Activated CD4-positive, alpha-beta T cell treated with anti-CD3 and anti-CD28 coated beads for 24 hours (primary cell): ENCODE results near the gene HLCS.

Source experiments
- DNase-seq, 2 donors: peaks; one replicate each; pipeline ENCODE4 v3.0.0-alpha.2; 2020; ENCODE audit warnings: low read depth in 2 of 2

HLCS gene

DNA sequence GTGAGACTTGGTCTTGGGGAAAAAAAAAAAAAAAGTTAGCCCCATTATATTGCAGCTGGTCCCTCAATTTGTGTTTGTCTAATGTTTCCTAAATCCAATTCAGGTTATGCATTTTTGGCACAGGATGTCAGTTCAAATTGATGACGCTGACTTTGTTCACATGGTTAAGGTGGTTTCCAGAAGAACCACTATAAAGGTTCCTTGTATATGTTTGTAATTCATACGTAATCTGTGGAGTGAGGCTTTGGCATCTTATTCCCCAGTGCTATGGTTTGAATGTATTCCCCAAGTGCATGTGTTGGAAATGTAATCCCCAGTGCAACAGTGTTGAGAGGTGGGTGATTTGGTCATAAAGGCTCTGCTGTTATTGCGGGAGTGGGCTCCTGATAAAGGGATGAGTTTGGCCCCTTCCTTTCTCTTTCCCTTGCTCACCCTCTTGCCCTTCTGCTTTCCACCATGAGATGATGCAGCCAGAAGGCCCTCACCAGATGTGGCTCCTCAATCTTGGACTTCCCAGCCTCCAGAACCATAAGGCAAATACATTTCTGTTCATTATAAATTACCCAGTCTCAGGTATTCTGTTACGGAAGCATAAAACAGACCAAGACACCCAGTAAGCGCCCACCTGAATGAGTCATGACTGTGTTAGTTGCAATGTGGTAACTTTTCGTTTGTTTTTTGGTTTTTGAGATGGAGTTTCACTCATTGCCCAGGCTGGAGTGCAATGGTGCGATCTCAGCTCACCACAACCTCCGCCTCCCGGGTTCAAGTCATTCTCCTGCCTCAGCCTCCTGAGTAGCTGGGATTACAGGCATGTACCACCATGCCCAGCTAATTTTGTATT, 19.5 kb upstream of the HLCS start:
- DNase-seq = no peak

DNA sequence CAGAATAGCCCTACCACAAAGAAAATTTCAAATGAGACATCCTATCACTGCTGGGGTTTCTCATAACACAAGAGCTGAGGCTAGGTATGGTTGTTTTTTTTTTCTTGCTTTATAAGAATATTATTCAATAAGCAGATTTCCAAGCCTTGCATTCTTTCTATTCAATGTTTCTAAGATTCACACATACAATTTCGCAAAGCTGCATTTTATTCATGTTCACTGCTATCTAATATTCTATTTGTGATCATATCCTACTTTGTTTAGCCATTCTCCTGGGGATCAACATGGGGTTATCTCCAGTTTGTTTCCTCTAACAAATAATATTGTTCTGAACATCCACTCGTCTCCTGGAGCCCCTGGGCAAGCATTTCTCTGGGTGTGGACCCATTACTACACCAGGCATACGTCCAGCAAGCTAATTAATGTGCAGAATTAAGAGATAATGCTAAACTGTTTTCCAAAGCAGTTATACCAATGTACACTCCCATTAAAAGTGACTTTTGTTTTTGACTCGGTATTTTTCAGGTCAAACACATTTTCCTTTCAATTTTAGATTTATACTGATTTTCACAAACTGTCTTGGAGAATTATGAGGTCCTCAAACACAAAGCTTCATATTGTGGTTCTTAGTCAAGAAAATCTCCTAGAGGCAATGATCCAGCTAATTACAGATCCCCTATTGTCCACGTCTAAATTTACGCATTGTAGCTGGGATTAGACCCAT, 15.7 kb upstream of the HLCS start:
- DNase-seq = no peak

DNA sequence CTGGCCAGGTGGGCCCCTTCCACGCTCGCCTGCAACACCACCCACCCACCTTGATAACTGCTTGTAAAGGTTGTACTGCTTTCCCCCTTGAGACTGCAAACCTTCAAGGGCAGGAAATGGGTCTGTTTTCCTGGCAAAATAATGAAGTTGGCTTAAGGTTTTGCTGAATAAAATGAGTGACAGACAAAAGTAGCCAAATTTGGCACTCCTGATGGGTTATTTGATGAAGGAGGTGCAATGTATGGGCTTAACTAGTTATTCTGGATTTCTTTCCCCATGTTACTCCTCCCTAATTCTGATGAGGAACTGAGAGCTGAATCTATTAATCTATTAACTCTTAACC, 14.6 kb upstream of the HLCS start:
- no peak for DNase-seq

DNA sequence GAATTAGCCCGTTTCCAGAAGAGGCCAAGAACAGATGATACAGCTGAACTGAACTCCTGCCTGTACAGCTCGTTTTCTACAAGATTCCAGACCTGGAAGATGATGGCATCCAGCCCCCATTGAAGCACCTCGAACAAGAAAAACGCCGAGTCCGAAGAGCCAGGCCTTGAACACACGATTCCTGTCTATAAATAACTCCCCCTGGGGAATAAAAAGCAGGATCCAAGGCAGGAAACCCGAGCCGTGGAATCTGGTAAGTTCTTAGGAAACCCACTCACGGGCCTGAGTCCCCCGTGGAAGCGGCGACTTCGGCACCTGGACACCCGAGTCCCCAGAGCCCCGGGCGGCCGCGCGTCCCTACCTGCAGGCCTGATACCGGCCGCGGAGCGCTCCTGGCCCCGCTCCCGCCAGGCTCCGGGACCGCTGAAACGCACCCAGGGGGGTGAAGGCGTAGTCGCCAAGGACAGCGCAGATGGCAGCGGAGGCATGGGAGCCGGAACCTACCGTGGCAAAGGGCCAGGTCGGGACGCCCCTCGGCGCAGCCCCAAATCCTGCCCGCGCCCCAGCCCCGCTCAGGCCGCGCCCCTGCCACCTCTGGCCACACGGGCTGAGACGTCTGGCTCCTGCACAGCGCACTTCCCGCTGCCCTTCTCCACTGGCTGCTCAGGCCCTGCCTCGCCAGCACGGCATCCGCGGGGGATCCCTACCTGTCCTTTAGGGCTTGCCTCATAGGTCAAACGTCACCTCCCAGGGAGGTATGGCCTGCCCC, 14.0 kb upstream of the HLCS start:
- no peak for DNase-seq

DNA sequence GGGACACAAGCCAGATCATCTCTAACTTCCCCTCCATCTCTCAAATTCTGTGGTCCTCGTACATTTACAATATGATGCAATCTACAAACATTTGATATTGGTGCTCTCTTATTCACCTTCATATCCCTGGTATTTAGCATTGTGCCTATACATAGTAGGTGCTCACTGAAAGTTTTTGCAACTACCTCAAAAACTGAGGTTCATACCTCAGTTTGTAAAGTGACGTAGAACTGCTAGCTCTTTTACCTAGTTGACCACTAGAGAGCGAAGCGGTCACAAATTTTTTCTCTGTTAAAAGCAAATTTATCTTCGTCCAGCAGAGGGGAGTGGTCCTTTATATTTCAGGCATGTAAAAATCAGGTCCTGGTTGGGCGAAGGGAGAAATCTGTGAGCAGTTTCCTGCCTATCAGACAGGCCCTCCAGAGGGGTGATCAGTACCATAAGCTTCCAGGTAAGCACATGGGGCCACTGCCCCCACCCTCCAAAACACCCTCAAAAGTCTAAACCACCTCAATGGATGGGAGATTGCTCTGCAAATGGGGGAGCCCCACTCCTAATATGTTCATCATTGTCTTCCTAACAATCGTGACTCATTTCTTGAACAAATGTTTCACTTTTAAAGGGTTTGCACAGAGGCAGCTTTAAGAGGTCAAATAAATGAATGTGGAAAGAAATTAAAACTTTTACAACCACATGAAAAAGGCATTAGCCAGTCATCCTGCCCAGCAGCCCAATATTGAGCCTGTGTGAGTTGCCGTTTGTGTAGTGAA, 10.6 kb upstream of the HLCS start:
- no peak for DNase-seq

DNA sequence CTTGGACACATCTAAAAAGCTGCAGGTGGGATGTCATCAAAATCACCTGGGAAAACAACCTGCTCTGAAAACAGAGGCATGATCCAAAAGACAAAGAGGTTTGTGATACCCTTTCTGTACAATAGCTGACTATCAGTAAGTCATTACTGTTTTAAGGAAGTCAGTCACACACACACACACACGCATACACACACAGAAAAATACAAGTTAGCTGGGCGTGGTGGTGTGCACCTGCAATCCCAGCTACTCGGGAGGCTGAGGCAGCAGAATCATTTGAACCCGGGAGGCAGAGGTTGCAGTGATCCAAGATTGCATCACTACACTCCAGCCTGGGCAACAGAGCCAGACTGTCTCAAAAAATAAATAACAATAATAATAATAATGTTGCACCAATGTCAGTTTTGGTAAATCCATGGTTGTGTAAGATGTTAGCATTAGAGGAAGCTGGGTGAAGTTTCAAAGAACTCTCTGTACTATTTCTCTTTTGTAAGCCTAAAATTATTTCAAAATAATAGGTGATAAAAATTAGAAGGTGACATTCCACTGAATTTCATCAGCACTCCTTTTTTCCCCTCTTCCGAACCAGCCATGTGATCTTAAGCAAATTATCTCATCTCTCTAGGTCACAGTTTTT, 9.9 kb upstream of the HLCS start:
- DNase-seq = no peak

DNA sequence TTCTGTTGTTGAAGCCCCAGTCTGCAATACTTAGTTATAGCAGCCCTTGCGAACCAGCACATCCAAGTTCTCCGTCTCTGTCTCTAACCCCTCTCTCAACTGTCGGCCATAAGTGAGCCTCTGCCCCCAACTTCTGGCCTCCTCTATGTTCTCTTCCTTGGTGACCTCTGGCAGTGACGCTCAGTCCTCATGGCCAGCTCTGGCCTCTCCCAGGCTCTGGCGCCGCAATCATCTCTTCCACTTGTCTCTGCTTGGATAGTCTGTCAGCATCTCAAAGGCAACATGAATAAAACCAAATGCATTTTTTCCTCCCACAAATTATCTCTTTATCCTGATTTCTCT, 8.4 kb upstream of the HLCS start:
- DNase-seq = no peak

DNA sequence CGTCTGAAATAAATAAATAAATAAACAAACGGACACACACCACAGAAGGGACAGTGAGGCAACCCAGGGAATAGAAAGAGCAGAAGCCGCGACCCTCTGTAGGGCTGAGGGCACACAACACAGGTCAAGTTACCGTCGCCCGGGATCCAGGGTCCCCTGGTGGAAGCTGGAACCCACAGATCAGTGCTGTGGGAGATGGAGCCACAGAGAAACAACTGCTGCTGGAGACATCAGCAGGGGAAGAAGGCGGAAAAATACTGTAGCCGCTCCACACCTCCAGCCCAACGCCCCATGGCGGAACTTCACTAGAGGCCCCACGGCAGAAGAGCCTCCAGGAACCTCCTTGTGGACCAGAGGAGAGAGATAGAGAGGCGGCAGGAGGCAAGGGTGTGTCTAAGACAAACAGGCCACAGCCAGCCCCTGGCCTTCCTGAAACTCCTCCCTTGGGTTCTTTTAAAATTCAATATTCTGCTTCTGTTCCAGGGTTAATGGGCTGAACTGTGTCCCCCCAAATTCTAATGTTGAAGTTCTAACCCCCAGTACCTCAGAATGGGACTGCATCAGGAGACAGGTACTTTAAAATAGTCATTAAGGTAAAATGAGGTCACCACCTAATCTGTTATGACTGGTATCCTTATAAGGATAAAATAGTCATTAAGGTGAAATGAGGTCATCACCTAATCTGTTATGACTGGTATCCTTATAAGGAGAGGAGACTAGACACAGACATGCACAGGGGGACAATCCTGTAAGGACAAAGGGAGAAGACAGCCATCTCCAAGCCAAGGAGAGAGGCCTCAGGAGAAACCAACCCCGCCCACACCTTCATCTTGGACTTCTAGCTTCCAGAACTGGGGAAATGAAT, 7.7 kb upstream of the HLCS start:
- DNase-seq = no peak

DNA sequence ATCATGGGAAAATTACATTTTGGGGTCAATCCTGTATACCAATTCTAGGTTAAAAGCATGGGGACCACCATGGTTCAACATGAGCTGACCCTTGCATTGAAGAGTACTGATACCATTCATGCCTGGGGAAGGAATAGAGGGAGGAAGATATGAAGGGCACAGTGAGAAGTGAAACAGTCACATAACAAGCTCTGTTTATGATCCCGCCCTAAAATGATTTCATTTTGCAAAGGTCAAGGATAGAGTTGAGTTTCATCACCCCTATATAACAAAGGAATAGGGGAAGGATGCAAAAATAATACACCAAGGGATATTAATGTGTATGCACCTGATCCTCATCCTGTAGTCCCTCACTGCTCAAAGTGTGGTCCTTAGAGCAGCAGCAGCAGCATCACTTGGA, 2.5 kb upstream of the HLCS start:
- no peak for DNase-seq

DNA sequence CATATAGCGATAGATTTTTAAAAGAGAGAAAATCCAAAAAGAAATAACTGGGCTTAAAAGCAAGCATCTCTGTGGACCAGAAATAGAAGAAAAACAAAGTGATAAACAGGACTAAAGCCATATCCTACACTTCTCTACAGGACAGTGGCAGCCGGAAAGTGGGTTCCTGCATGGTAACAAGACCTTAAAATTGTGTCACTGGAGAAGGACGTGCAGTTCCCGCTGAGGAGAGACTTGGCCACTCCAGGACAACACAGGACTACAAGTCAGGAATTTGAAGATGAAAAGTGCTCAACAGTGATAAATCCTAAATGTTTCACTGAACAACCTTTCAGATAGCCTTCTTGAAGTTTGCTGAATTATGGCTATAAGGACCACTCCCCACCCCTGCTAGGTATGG, 1.9 kb upstream of the HLCS start:
- DNase-seq = no peak

DNA sequence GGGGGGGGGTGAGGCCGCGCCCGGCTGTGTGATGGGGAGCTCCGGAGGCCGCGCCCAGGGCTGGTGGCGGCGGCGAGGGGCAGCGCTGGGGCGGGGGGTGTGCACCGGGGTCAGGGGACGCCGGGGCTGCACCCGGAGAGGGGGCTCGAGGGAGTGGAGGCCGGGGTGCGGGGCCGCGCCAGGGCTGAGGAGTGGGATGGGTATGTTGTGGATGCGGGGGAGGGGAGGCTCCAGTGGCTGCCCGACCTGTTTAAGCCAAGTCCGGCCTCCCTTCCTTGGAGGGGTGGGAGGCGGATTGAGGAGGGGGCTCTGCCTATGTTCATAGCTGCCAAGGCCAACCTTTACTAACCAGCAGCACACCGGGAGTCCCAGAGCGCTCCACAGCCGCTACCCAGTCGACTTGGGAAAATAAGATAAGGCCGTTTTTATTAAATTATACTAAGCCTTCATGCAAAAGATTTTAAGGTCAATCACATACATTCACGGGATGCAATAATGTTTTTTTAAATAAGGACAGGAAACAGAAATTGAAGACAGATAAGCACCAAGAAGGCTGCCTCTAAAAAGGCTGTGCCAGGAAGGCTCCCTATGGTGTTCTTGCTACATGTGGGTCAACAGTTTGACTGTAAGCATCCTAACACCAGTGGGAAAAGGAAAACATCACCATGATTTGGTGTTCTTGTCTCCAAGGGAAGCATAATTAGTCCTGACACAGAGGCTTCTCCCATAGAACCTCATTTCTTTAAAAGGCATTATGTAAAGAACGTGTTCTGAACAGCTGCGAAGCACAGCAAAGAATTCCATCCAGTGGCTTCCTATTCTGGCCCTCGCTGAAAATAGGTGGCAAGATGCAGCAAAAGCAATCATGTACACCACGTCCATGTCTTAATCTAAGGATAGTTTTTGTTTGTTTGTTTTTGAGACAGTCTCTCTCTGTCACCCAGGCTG, 626 bp upstream of the HLCS start:
- DNase-seq = no peak

DNA sequence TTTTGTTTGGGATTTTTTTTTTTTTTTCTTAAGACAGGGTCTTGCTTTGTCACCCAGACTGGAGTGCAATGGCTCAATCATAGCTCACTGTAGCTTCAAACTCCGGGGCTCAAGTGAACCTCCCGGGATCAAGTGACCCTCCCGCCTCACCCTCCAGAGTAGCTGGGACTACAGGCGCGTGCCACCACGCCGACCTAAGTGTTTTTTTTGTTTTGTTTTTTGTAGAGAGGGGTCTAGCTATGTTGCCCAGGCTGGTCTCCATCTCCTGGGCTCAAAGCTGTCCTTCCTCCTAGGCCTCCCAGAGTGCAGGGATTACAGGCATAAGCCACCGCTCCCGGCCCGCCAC, 776 bp downstream of the HLCS start:
- DNase-seq = no peak

DNA sequence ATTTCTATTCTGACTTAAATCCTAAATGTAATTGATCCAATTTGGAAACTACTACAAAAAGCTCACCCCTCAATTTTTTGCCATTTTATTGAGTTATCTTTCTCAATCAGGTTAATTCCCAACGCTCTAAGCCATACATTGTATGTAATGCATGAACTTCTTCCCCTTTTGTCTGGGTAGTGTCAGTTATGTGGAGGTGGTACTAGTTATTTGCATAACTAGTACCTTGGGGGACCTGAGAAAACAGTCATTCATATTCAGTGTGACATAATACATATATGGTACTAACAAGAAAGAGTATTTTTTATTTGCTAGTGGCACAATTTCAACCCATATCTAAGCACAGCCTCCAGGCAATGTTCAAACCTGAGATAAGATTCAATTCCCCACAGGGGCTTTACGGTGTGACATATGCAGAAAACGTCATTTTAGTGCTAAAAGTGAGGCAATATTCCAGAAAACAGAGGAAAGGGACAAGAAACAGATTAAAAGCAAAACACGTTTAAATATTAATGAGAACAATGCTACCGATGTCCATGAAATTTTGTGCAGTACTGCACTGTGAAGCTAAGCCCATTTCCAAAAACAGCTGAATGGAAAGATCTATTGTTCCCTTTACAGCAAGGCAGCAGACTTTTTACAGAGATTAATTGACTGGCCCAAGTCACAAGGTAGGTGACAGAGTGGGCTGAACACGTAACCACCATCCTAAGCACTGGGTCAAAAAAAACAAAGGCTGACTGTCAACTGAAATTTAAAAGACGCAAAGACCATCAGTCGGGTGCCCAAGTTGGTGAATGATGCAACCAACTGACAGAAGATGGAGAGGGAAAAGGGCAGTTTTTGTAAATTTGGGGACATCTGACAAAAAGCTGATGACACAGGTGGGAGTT, 1.4 kb downstream of the HLCS start:
- no peak for DNase-seq

DNA sequence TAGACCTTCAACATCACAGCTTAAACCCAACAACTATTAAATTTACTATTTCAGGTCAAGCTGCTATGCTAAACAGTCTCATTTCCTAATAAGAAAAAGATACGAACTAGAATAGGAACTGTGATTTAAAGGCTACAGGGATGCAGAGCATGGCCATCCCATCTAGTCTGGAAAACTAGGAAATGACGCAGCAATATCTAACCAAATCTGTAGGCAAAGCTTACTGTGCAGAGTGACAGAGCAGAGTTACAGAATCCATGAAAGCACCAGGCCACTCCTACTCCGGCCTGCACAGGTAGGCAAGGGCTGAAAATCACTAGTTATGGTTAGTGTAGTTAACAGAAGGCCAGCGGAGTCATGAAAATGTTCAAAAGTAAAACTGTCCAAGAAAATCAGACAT, 2.1 kb downstream of the HLCS start:
- DNase-seq = no peak

DNA sequence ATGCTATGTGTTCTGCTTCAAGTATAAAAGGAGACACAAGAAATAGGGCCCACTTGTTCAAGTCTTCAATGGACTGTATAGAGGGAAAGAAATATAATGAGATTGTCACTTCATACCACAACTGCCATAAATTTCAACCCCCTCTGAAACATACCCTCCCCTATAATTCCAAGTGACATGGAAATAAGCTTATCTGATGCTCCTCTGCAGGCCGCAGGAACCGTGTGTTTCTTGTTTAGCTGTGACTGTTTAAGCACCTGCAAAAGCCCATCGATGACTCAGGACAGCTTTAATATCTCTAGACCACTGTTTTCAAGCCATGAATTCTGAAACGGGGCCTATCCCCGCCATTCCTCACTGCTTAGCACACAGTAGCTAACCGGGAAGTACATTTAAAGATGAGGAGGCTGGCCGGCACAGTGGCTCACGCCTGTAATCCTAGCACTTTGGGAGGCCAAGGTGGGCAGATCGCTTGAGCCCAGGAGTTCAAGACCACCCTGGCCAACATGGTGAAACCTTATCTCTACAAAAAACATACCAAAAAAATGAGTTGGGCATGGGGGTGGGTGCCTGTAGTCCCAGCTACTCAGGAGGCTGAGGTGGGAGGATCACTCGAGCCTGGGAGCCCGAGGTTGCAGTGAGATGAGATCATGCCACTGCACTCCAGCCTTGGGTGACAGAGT, 4.2 kb downstream of the HLCS start:
- no peak for DNase-seq

DNA sequence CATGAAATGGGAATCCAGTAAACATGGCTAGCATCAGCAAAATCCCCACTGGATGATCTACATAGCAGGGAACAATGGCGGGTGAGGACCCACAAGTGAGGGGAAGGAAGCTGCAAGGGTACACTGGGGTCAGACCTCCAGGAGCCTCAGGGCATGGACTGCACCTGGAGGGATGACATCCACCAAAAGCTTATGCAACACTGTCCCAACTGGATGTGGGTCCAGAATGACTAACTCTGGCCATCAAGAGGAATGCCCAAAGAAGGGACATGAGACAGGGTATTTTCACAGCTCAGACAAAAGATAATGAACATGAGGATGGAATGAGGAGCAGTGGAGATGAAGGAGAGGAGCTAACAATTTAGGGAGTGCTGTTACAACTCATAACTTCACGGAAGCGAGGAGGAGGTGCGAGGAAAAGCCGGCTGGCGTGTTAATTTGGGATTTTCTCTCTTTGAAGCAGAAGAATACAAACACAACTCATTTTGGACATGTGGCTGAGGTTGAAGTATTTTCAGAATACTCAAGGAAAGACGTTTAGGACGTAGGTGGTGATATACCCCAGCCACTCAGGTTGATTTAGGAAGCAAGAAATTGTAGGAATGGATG, 5.7 kb downstream of the HLCS start:
- no peak for DNase-seq

DNA sequence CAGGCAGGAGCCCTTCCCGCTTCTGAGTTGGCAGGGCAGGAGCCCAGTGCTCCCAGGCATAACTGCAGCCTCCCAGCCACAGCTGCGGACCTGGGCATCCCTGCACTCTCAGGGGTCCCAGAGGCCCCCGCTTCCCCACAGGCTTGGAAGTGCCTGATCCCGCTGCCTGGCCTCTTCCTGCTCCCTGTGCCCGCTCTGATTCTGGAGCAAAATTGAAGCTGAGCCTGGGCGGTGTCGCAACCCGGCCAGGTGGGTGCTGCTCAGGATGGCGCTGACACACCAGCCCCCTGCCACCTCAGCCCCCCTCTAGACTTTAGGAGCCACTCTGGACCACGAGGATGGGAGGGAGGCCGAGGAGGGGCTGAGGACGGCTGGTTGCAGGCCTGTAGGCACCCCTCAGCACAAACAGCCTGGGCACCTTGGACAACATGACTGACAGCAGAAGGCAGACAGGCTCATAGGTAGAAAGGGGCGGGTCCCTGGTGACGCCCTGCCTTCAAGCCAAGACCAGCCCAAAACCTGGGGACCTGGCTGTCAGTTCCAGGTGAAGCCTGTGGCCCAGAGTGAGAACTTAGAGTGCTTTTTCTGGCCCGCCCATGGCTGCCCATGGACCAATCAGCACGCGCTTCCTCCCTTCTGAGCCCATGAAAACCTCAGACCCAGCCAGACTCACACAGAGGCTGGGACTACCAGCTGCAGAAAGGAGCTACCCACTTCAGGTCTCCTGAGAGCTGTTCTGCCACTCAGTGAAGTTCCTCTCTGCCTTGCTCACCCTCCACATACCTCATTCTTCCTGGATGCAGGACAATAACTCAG, 7.2 kb downstream of the HLCS start:
- no peak for DNase-seq
